ENCODE results near the gene TNNI3.

Gene TNNI3

GRCh38 chr19:55113570-55114039, 43.9 kb downstream of the TNNI3 start:
- no peak overlapping the region for H2AFZ ChIP-seq (ENCODE audit: low read length)
- H3K9me3 ChIP-seq (replicated peaks; ENCODE audit: insufficient read depth, low read length): no peaks in the 10 kb centered on the region
- no peak for DNase-seq
- H3K27ac ChIP-seq (ENCODE audit: low read length): no peak overlapping the region
- 0 out of 2 replicates have a peak, but pooled peaks cover 4% of the 10 kb centered on the region for H3F3A ChIP-seq (ENCODE audit: insufficient read depth, low read length)
- H3K36me3 ChIP-seq (replicated peaks; ENCODE audit: insufficient read depth, low read length): no peaks in the 10 kb centered on the region
- no peak overlapping the region for H3K9ac ChIP-seq (ENCODE audit: low read length)
- TF ChIP-seq EZH2 (optimal IDR thresholded peaks at IDR 0.05; ENCODE audit: low read depth, low read length) (no peak), EZH2phosphoT487 (IDR thresholded peaks at IDR 0.05; ENCODE audit: low read length) (no peak), CTCF (IDR thresholded peaks at IDR 0.05; ENCODE audit: low read length) (no peak)
- H3K4me3 ChIP-seq (ENCODE audit: low read length): no peak overlapping the region
- H3K79me2 ChIP-seq (ENCODE audit: low read length): peaks cover 56% of the 10 kb centered on the region
- no peak overlapping the region for H3K4me2 ChIP-seq (ENCODE audit: low read depth, low read length)
- no peaks in the 10 kb centered on the region for H4K20me1 ChIP-seq (ENCODE audit: insufficient read depth, low read length)
- no peaks in the 10 kb centered on the region for H3K9me2 ChIP-seq (replicated peaks; ENCODE audit: insufficient read depth, low read length)
- peaks cover 1% of the 10 kb centered on the region; the same call in 1 of the 2 replicates for H3K27me3 ChIP-seq (replicated peaks; ENCODE audit: insufficient read depth, low read length)
- H3K4me1 ChIP-seq (ENCODE audit: low read length): peaks cover 10% of the 10 kb centered on the region; the same call in 1 of the 2 replicates

GRCh38 chr19:55112777-55113569, 44.6 kb downstream of the TNNI3 start:
- H3K9ac ChIP-seq (ENCODE audit: low read length): no peak overlapping the region
- DNase-seq: no peak

GRCh38 chr19:55112246-55112776, 45.2 kb downstream of the TNNI3 start:
- Histone ChIP-seq H3K4me3 (ENCODE audit: low read length) (no peak overlapping the region), H3K36me3 (replicated peaks; ENCODE audit: insufficient read depth, low read length) (no peaks in the 10 kb centered on the region), H3K4me2 (ENCODE audit: low read depth, low read length) (no peak overlapping the region), H3K9me2 (replicated peaks; ENCODE audit: insufficient read depth, low read length) (no peaks in the 10 kb centered on the region), H3K27me3 (replicated peaks; ENCODE audit: insufficient read depth, low read length) (no peaks in the 10 kb centered on the region), H3K27ac (ENCODE audit: low read length) (no peak overlapping the region), H3K9me3 (replicated peaks; ENCODE audit: insufficient read depth, low read length) (no peaks in the 10 kb centered on the region), H3K79me2 (ENCODE audit: low read length) (peaks cover 56% of the 10 kb centered on the region), H3K9ac (ENCODE audit: low read length) (no peak overlapping the region), H3F3A (ENCODE audit: insufficient read depth, low read length) (0 out of 2 replicates have a peak, but pooled peaks cover 4% of the 10 kb centered on the region), H3K4me1 (ENCODE audit: low read length) (peaks cover 7% of the 10 kb centered on the region; the same call in 1 of the 2 replicates), H4K20me1 (ENCODE audit: insufficient read depth, low read length) (no peaks in the 10 kb centered on the region), H2AFZ (ENCODE audit: low read length) (no peak overlapping the region)
- TF ChIP-seq CTCF (IDR thresholded peaks at IDR 0.05; ENCODE audit: low read length): no peak
- DNase-seq: no peak

More at GRCh38 chr19:55112777-55113569, 44.6 kb downstream of the TNNI3 start:
- Histone ChIP-seq H3K9me2 (replicated peaks; ENCODE audit: insufficient read depth, low read length) (no peaks in the 10 kb centered on the region), H3K9me3 (replicated peaks; ENCODE audit: insufficient read depth, low read length) (no peaks in the 10 kb centered on the region), H3K27ac (ENCODE audit: low read length) (no peak overlapping the region), H3K4me3 (ENCODE audit: low read length) (no peak overlapping the region), H4K20me1 (ENCODE audit: insufficient read depth, low read length) (no peaks in the 10 kb centered on the region), H3K4me2 (ENCODE audit: low read depth, low read length) (no peak overlapping the region), H3K36me3 (replicated peaks; ENCODE audit: insufficient read depth, low read length) (no peaks in the 10 kb centered on the region), H3K4me1 (ENCODE audit: low read length) (peaks cover 7% of the 10 kb centered on the region; the same call in 1 of the 2 replicates), H3K27me3 (replicated peaks; ENCODE audit: insufficient read depth, low read length) (no peaks in the 10 kb centered on the region), H3F3A (ENCODE audit: insufficient read depth, low read length) (0 out of 2 replicates have a peak, but pooled peaks cover 4% of the 10 kb centered on the region), H3K79me2 (ENCODE audit: low read length) (peaks cover 56% of the 10 kb centered on the region), H2AFZ (ENCODE audit: low read length) (no peak overlapping the region)
- TF ChIP-seq EZH2 (optimal IDR thresholded peaks at IDR 0.05; ENCODE audit: low read depth, low read length) (no peak), CTCF (IDR thresholded peaks at IDR 0.05; ENCODE audit: low read length) (no peak), EZH2phosphoT487 (IDR thresholded peaks at IDR 0.05; ENCODE audit: low read length) (no peak)
